HG02970 (cell line): Measurements from ENCODE around the gene DCST2.

ENCODE experiments used
- ATAC-seq: cut with Tn5 transposase; IDR thresholded peaks from one replicate; pipeline ENCODE4 v1.9.1; 2021; ENCODE audit warnings: mild to moderate bottlenecking, moderate library complexity, moderate number of reproducible peaks; ENCODE audit not compliant: unreplicated experiment, low FRiP score

DCST2 gene

GRCh38 chr1:155033524-155033923 is at the start of gene DCST2, which contains the start of gene DCST1:
DCST2 (minus strand) TSS chr1:155033781; CDS start chr1:155033701, 80 bp downstream.
DCST1 (plus strand) TSS chr1:155033824; CDS start chr1:155034037, 213 bp downstream.
- no peak for ATAC-seq

- ATAC-seq, result no peak
Measured at GRCh38 chr1:155083052-155083541, 49.5 kb upstream of the DCST2 start.

- ATAC-seq, result no peak
Measured at GRCh38 chr1:155082301-155083051, 48.9 kb upstream of the DCST2 start.

- ATAC-seq, result no peak
Measured at GRCh38 chr1:155081472-155082300, 48.1 kb upstream of the DCST2 start.

- no peak for ATAC-seq
Measured at GRCh38 chr1:155080312-155081228, 47.0 kb upstream of the DCST2 start.

GRCh38 chr1:155079487-155080311 is 46.1 kb upstream of the DCST2 start:
- no peak for ATAC-seq

GRCh38 chr1:155079210-155079486 is 45.6 kb upstream of the DCST2 start:
- no peak for ATAC-seq

- no peak for ATAC-seq
Measured at GRCh38 chr1:155078469-155079209, 45.1 kb upstream of the DCST2 start, which contains the start of gene EFNA3. EFNA3 (plus strand) TSS chr1:155078837; CDS start chr1:155078942, 105 bp downstream.

- ATAC-seq, result no peak
Measured at GRCh38 chr1:155077758-155078445, 44.3 kb upstream of the DCST2 start.

GRCh38 chr1:155077346-155077745 is 43.8 kb upstream of the DCST2 start:
- no peak for ATAC-seq

- ATAC-seq, result no peak
Measured at GRCh38 chr1:155076371-155076770, 42.8 kb upstream of the DCST2 start.

GRCh38 chr1:155075535-155075934 is 42.0 kb upstream of the DCST2 start:
- no peak for ATAC-seq

GRCh38 chr1:155073377-155074242 is 40.0 kb upstream of the DCST2 start:
- ATAC-seq, result no peak

- ATAC-seq, result no peak
Measured at GRCh38 chr1:155072531-155073289, 39.1 kb upstream of the DCST2 start.

- no peak for ATAC-seq
Measured at GRCh38 chr1:155071701-155072100, 38.1 kb upstream of the DCST2 start.

GRCh38 chr1:155070721-155071569 is 37.4 kb upstream of the DCST2 start:
- ATAC-seq, result peak; percentile 60
